Right lobe of liver (tissue), 4 donors: ENCODE data around the gene NOS1AP.

Experiments
- CTCF ChIP-seq, 4 donors: fragments of 200-600 bp in 3 of 4; fragments of 450-650 bp in 1 of 4; IDR thresholded peaks; one replicate each; pipeline versions ENCODE4 v1.5.1 to v1.8.0; 2016 to 2022; ENCODE audit warnings: antibody characterized with exemption in 4 of 4, mild to moderate bottlenecking in 2 of 4
- POLR2A ChIP-seq: fragments of 450-650 bp; IDR thresholded peaks from one replicate; pipeline ENCODE4 v1.6.1; 2017; ENCODE audit warnings: antibody characterized with exemption, mild to moderate bottlenecking
- donor health status: DM: no; HTN: no; CAD: no.
- donor health status: DM: no; HTN: no; CAD: no.
- donor health status: DM: no; HTN: yes; CAD: no.

DNA sequence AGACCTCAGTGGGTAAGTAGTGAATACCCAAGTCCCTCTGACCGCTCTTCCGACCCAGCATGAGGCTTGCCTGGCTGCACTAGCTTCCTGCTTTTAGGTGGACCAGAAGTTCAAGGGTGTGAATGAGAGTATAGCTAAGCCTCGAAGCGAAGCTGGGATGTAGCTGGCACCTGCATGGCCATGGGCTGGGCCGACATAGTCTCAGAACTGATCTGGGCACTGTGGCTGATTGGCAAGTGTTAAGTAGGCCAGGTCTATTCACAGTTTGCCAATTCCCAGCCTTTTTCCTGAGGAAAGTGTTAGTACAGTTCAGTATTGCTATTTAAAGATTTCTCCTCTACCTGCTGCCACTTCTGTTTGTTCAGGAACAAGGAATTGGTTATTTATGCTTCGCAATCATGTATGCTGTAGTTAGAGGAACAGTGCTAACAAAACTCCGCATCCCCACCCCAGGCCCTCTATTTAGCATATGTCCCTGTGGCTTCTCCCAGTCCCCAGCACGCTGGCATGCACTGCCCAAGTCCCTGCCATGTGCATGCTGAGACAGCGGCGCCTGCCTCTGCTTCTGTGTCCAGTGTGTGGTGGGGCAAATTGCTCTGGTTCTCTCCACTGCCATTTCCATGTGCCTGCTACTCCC lies 290.9 kb downstream of the NOS1AP start:
- no peak for TF ChIP-seq CTCF (IDR thresholded peaks at IDR 0.05)
- TF ChIP-seq POLR2A: no peak
